Measurements from ENCODE around the gene SMIM13. TPM values are rescaled to one million over a fixed set of nuclear protein-coding genes. Genes with fewer than 3 reads are reported as not detected.

SMIM13 gene
- total and polyA plus RNA-seq, 8 donors: 1.2 to 15.8 (median 3.0) TPM

DNA sequence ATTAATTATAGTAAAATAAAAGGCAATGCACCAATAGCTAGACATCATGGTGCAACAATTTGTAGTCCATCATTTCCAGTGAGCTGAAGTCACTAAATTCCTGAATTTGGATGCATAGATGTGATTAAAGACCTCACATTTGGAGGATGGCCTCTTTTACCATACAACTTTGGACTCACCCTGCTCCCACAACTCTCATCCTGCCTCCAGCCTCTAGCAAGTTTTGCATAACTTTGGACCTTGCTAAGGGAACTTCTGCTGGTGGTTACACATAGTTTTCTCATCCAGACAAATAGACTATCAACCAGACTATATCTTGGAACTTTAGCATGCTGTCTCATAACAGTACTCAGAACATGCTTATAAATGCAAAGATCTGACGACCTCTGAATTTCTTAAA, 36.8 kb upstream of the SMIM13 start:
- no peak overlapping the region for H3K27ac ChIP-seq
- intact Hi-C loops (cut with DNase I; ENCODE audit: low total_unique reads): no loop called here
- peaks cover 0 to 10% (median 0%) of the 10 kb centered on the region in 4 donors for H3K4me1 ChIP-seq
- no peaks in the 10 kb centered on the region for H3K9me3 ChIP-seq
- H3K4me3 ChIP-seq: no peak overlapping the region
- 67 to 92% (median 87%) methylated on average over 1 of the region's 1 CpG for WGBS, 5 donors
- H3K36me3 ChIP-seq: no peaks in the 10 kb centered on the region
- TF ChIP-seq POLR2A (IDR thresholded peaks at IDR 0.05) (no peak), POLR2AphosphoS5 (IDR thresholded peaks at IDR 0.05) (no peak), EP300 (IDR thresholded peaks at IDR 0.05) (no peak)
- TF ChIP-seq, protein P1, sequence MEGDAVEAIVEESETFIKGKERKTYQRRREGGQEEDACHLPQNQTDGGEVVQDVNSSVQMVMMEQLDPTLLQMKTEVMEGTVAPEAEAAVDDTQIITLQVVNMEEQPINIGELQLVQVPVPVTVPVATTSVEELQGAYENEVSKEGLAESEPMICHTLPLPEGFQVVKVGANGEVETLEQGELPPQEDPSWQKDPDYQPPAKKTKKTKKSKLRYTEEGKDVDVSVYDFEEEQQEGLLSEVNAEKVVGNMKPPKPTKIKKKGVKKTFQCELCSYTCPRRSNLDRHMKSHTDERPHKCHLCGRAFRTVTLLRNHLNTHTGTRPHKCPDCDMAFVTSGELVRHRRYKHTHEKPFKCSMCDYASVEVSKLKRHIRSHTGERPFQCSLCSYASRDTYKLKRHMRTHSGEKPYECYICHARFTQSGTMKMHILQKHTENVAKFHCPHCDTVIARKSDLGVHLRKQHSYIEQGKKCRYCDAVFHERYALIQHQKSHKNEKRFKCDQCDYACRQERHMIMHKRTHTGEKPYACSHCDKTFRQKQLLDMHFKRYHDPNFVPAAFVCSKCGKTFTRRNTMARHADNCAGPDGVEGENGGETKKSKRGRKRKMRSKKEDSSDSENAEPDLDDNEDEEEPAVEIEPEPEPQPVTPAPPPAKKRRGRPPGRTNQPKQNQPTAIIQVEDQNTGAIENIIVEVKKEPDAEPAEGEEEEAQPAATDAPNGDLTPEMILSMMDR (IDR thresholded peaks at IDR 0.05): no peak
- no peaks in the 10 kb centered on the region for H3K27me3 ChIP-seq
- DNase-seq: no peak

DNA sequence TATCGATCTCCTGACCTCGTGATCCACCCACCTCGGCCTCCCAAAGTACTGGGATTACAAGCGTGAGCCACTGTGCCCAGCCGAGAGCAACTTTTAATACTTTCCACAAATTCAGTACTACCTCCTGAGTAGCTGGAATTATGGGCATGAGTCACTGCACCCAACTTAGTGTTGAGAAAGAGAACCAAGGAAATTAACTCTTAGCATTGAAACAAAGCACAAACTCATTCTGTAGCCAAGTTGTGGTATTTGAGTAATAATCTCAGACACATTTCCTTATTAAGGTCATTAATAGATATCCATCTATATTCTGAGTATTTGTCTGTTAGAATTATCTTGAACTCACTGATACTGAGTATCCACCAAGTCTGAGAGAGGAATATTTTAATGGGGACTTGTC, 35.2 kb upstream of the SMIM13 start:
- H3K9me3 ChIP-seq: no peaks in the 10 kb centered on the region
- no peaks in the 10 kb centered on the region for H3K36me3 ChIP-seq
- 89 to 99% (median 95%) methylated on average over 5 of the region's 5 CpGs for WGBS, 5 donors
- H3K4me3 ChIP-seq: no peak overlapping the region
- peaks cover 0 to 10% (median 0%) of the 10 kb centered on the region in 4 donors for H3K4me1 ChIP-seq
- intact Hi-C loops (cut with DNase I; ENCODE audit: low total_unique reads): no loop called here
- DNase-seq: no peak
- TF ChIP-seq POLR2A (IDR thresholded peaks at IDR 0.05): no peak
- no peak for TF ChIP-seq EP300 (IDR thresholded peaks at IDR 0.05)
- TF ChIP-seq, protein P1 (IDR thresholded peaks at IDR 0.05): no peak
- no peak for TF ChIP-seq POLR2AphosphoS5 (IDR thresholded peaks at IDR 0.05)
- no peak overlapping the region for H3K27ac ChIP-seq
- no peaks in the 10 kb centered on the region for H3K27me3 ChIP-seq

DNA sequence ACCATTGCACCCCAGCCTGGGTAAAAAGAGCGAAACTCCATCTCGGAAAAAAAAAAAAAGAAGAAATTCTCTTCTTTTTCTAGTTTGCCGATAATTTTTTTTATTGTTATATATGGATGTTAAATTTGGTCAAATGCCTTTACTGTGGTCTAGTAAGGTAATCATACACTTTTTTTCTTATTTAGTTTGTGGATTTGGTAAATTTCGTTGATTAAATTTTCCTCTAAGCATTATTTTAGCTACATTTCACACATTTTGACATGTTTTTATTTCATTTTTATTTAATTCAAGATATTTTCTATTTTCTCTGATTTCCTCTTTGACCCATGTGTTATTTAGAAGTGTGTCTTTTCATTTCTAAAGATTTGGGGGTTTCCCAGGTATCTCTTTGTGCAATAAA, 31.6 kb upstream of the SMIM13 start:
- 93 to 96% (median 94%) methylated on average over 4 of the region's 4 CpGs for WGBS, 5 donors
- TF ChIP-seq POLR2AphosphoS5 (IDR thresholded peaks at IDR 0.05) (no peak), POLR2A (IDR thresholded peaks at IDR 0.05) (no peak), EP300 (IDR thresholded peaks at IDR 0.05) (no peak)
- TF ChIP-seq, protein P1 (IDR thresholded peaks at IDR 0.05): no peak
- DNase-seq: no peak
- Histone ChIP-seq H3K27me3 (no peaks in the 10 kb centered on the region), H3K27ac (no peak overlapping the region), H3K36me3 (no peaks in the 10 kb centered on the region), H3K9me3 (no peaks in the 10 kb centered on the region), H3K4me3 (no peak overlapping the region), H3K4me1 (no peaks in the 10 kb centered on the region)
- intact Hi-C loops (cut with DNase I; ENCODE audit: low total_unique reads): no loop called here

DNA sequence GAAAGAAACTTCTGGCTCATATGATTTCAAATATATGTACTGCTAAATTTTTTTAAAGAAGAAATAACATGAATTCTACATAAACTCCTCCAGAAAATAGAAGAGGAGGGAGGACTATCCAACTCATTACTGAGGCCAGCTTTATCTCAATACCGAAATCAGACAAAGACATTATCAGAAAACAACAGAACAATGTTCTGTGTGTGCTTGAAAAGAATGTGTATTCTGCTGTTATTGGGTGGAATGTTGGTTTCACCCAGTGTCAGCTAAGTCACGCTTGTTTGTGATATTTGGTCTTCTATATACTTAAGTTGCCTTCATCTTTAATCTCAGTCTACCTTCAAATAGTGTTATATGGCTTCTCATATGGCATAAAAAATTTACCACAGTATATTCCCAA, 30.9 kb upstream of the SMIM13 start:
- Histone ChIP-seq H3K4me1 (peaks cover 0 to 3% (median 0%) of the 10 kb centered on the region in 4 donors), H3K27me3 (no peaks in the 10 kb centered on the region), H3K4me3 (no peak overlapping the region), H3K36me3 (no peaks in the 10 kb centered on the region), H3K27ac (no peak overlapping the region), H3K9me3 (no peaks in the 10 kb centered on the region)
- TF ChIP-seq POLR2AphosphoS5 (IDR thresholded peaks at IDR 0.05) (no peak), POLR2A (IDR thresholded peaks at IDR 0.05) (no peak), EP300 (IDR thresholded peaks at IDR 0.05) (no peak)
- TF ChIP-seq, protein P1 (IDR thresholded peaks at IDR 0.05): no peak
- no peak for DNase-seq
- intact Hi-C loops (cut with DNase I; ENCODE audit: low total_unique reads): no loop called here
- 42 to 65% (median 51%) methylated on average over 2 of the region's 2 CpGs for WGBS, 5 donors
